ENCODE measurements around the gene AFF1.
"Not testable (repeated sequence)": the region's sequence is repeated elsewhere in the genome, so short reads cannot be mapped to it uniquely, and the experiment has no call there.

AFF1 gene

DNA sequence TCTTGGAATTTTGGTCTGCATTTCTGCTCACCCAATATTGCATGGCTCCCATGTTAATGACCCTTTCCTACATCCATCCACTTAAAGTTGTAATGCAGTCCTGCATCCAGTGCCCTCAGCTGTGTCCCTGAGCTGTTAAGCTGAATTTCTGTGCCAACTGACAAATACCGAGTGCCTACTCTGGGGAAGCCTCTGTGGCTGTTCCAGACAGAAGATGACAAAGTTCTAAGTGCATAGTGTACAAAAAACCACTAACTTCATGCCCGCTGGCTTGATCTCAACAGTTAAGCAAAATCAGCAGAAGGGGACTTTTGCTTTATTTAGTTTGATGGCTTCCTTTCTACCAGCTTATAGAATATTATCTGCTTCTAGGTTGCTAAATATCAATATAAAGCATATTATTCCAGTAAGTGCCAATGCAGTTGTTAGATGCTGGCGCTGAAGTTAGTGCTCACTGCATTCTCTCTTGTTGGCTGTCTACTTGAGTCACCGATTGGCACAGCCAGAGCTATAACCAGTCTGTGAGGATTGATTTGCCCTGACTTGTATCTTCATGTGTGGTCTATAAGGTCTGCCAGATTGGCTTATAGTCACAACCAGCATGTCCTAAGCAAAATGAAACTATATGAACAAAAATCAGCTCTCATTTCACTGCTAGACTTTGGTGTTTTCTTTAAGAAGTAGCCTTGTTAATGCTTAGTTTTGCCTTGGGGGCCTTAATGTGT lies 186.7 kb downstream of the AFF1 start:
- no peak for DNase-seq

DNA sequence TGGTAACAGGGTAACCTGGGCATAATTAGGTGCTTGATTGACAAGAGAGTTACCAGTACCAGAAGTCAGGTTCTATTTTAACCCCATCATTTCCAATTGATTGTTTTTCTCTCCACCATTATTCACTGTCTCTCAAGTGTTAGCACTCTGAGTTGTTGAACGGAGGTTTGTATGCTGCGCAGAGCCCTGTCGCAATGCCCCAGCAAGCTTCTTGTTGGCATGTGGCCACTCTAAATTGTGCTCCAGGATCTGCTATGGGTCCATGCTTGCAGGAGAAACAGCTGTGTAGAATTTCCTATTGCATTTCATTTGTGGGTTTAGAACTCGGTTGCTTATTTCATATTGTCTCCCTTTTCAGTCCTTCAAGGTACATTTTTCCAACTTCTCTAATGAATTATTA lies 187.4 kb downstream of the AFF1 start:
- DNase-seq = no peak

GRCh38 chr4:87126056-87126455 lies 191.2 kb downstream of the AFF1 start:
- DNase-seq = no peak

- no peak for DNase-seq
These were observed 193.3 kb downstream of the AFF1 start for GRCh38 chr4:87128006-87128705.

DNA sequence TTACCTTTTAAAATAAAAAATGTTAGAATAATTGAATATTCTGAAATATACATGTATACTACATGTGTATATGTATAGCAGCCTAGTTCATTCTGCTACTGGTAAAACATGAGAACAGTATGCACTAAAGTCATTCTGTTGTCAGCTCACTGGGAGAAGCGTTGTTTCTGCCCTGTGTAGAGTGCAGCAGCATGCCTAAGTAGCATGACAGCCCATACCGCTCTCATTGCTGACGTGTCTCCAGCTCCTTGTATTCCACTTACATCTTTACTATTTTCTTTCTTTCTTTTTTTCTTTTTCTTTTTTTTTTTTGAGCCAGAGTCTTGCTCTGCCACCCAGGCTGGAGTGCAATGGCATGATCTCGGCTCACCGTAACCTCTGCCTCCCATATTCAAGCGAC lies 194.9 kb downstream of the AFF1 start:
- DNase-seq = no peak

DNA sequence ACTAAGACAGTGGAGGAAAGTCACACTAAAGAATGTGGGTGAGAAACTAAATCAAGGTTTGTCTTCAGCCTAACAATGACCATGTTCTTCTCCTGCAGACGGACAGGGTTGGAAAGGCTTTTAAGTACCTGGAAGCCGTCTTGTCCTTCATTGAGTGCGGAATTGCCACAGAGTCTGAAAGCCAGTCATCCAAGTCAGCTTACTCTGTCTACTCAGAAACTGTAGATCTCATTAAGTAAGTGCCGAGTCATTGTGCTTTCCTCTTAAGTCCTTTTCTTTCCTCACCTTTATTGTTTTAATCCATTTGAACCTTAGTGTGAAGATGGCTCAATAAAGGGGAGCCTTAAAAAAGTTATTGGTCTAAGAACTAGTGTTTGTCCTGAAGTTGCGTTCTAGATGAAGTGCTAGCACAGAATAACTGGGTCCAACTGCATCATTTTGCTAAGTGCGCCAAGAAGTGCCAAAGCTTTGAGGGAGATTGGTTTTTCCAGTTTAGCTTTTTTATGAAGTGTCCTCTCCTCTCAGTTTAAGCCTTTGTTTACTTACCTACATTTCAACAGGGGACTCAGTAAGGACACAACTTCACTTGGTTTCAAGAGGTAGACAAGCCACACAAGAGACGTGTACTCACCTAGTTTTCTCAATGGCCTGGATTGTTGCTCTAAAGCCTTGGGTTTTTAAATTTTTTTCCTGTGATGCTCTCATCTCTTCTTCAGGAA lies 196.3 kb downstream of the AFF1 start:
- no peak for DNase-seq

- no peak for DNase-seq
These were observed 197.2 kb downstream of the AFF1 start for GRCh38 chr4:87132035-87132434.

- DNase-seq = no peak
These were observed 198.4 kb downstream of the AFF1 start for GRCh38 chr4:87133183-87133582.

GRCh38 chr4:87134122-87134521 lies 199.3 kb downstream of the AFF1 start:
- DNase-seq = no peak

GRCh38 chr4:87141428-87141827 lies 206.6 kb downstream of the AFF1 start:
- no peak for DNase-seq

- DNase-seq = no peak
These were observed 209.5 kb downstream of the AFF1 start for GRCh38 chr4:87144356-87144755.

DNA sequence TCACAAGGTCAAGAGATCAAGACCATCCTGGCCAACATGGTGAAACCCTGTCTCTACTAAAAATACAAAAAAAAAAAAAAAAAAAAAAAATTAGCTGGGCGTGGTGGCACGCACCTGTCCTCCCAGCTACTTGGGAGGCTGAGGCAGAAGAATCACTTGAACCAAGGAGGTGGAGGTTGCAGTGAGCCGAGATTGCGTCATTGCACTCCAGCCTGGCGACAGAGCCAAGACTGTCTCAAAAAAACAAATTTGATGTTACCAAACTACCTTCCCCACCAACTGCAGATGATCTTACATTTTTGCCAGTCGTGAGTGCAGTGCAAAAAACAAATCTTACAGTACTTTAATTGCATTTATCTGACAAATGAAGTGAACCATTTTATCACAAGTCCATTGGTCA lies 211.1 kb downstream of the AFF1 start:
- DNase-seq = not testable (repeated sequence)

DNA sequence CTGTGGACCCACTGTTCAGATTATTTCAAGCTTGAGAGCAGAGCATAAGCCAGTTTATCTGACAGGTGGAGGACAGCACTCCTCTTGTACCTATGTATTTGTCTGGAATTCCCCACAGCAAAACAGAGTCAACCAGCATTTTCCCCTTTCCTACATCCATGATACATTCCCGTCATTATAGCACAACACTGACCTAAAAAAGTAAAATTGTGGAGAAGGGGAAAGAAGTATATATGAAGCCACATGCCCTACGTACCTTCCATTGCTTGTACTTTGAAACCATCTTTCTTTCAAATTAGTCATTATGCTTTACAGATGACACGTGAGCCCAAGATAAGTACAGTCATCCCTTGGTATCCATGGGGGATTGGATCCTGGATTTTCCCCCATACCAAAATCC lies 212.3 kb downstream of the AFF1 start:
- DNase-seq = no peak

DNA sequence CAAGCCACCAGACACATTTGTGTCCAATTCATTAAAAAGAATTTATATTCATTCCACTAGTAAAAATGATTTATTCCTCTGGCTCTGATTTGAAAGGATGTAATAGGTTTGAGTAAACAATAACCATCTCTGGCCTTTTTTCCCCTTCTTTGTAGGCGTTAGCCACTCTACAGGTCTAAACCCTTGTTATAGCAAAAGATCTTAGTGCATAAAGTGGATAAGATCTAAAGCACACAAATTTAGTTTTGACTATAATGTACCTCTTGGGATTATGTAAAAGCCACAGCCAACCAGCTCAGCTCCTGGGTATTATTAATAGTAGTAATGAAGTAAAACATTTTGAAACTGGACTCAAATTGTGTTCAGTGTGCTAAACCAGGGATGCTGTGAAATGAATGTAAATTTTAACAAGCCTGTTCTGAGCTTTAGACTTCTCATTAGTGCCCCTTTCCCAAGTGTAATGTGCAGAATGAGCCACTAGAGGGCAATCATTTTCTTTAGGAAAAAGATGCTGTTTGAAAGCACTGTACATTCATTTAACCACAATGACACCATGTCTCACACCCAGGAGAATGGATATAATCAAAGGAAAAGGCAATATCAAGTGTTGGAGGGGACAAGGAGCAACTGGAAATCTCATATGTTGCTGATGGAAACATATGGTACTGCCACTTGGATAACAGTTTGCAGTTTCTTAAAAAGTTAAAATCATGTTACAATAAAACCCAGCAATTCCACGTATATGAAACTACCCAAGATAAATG lies 215.9 kb downstream of the AFF1 start:
- peak; percentile 44 for DNase-seq

DNA sequence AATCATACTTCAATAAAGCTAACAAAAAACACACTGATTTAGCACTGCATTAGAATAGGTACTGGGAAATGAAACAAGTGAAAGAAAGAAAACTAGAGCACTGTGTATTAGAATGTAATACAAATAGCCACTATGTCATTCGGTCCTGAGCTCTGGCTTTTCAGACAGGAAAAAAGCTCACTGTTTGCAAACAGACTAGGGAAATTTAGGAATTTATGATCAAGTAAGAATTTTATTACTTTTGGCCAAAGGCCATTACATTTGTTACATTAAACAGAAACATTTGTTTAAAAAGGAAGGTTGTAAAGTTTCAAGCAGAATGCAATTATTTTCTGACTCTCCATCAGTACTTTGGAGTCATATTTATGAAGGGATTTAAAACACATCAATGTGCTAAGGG lies 216.9 kb downstream of the AFF1 start:
- DNase-seq = no peak

- DNase-seq = no peak
These were observed 217.7 kb downstream of the AFF1 start for GRCh38 chr4:87152310-87153041.

GRCh38 chr4:87153078-87153870 lies 218.5 kb downstream of the AFF1 start:
- DNase-seq = no peak

DNA sequence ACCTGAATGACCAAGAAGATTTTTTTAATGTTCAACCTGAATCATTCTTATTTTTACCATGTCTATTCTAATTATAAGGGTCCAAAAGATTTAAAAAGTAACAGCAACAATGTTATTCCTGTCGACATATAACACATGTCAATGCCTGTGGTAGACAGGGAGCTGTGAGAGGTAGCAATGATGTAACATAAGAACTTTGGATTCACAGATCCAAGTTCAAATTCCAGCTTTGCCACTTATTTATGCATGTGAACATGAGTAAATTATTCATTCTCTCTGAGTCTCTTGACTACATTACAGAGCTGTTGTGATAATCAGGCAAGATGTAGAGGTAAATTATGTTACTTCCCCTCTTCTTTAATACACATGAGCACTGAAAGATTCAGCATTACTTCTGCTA lies 231.1 kb downstream of the AFF1 start:
- no peak for DNase-seq

DNA sequence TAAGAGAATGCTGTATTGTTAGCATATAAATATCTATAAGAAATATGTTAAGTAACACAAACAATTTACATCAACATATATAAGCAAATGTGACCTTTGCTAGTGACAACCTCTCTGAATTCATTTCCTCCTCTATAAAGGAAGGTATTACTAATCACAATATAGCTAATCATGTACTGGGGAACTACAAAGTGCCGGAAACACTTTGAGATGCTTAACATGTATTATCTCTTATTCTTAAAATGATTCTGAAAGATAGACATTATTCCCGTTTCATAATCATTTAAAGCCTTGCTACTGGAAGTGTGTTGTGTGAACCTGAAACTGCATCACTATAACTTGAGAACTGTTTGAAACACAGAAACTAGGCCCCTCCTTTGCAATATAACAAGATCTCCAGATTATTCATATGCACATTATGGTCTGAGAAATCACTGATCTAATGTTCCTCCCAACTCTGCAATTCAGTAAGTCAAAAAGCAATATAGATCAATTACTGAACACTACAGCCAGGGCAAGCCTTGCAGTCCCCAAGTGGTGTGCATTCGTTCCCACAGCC lies 231.6 kb downstream of the AFF1 start:
- DNase-seq = no peak

DNA sequence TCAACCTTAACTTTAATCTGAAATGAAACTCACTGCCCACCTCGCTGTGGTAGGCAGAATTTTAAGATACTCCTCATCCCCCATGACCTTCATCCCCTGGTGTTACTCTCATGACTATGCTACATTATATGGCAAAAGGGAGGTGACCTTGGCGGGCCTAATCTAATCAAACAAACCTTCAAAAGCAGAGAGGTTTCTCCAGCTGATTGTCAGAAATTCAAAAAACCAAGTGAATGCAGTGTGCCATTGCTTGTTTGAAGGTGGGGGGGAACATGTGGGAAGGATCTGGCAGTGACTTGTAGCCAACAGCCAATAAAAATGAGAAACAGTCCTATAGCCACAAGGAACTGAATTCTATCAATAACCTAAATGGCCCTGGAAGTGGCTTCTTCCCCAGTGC lies 237.1 kb downstream of the AFF1 start:
- DNase-seq = no peak

DNA sequence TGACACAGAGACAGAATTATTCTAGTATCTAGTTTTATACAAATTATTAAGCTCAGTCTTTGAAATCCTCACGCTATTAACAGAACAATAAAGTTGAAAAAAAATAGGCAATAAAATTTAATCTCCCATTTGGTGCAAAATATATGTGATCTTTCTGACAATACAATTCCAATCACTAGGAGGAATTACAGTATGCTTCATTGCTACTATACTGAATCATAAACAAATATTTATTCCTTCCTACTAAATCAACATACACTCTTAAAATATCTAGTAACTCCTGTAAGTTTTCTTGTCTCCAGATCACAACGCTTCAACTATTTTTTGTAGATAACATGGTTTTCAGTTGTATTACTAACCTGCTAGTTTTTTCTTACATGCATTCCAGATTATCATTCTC lies 239.9 kb downstream of the AFF1 start:
- DNase-seq = no peak
